GM21447 (cell line): ENCODE results near the gene ANP32A.
"Not testable (repeated sequence)": the region's sequence is repeated elsewhere in the genome, so short reads cannot be mapped to it uniquely, and the experiment has no call there.

ENCODE experiments used
- ATAC-seq: cut with Tn5 transposase; IDR thresholded peaks from one replicate; pipeline ENCODE4 v1.9.1; 2021; ENCODE audit not compliant: unreplicated experiment

Gene ANP32A

GRCh38 chr15:68759982-68760579 lies 60.6 kb downstream of the ANP32A start:
- not testable (repeated sequence) for ATAC-seq

GRCh38 chr15:68755731-68756130 lies 65.0 kb downstream of the ANP32A start:
- no peak for ATAC-seq

GRCh38 chr15:68751622-68752021 lies 69.1 kb downstream of the ANP32A start:
- ATAC-seq, result no peak

GRCh38 chr15:68749793-68750192 lies 70.9 kb downstream of the ANP32A start:
- no peak for ATAC-seq

GRCh38 chr15:68749365-68749764 lies 71.3 kb downstream of the ANP32A start:
- ATAC-seq, result no peak

- no peak for ATAC-seq
Observed at GRCh38 chr15:68743256-68743655, 77.4 kb downstream of the ANP32A start.

- no peak for ATAC-seq
Observed at GRCh38 chr15:68739390-68740080, 81.2 kb downstream of the ANP32A start.

- no peak for ATAC-seq
Observed at GRCh38 chr15:68735610-68736009, 85.1 kb downstream of the ANP32A start.

- no peak for ATAC-seq
Observed at GRCh38 chr15:68734881-68735280, 85.8 kb downstream of the ANP32A start.

- no peak for ATAC-seq
Observed at GRCh38 chr15:68734352-68734751, 86.3 kb downstream of the ANP32A start.

GRCh38 chr15:68733666-68734065 lies 87.0 kb downstream of the ANP32A start:
- no peak for ATAC-seq

- ATAC-seq, result no peak
Observed at GRCh38 chr15:68732451-68732850, 88.2 kb downstream of the ANP32A start.

- no peak for ATAC-seq
Observed at GRCh38 chr15:68730976-68731897, 89.5 kb downstream of the ANP32A start.

GRCh38 chr15:68730471-68730919 lies 90.2 kb downstream of the ANP32A start:
- no peak for ATAC-seq

- no peak for ATAC-seq
Observed at GRCh38 chr15:68729789-68730411, 90.8 kb downstream of the ANP32A start.
